ENCODE results near the gene HHLA2. TPM values are rescaled to one million over a fixed set of nuclear protein-coding genes. Genes with fewer than 3 reads are reported as not detected.

The HHLA2 gene
- total RNA-seq, 1 donor: not detected

DNA sequence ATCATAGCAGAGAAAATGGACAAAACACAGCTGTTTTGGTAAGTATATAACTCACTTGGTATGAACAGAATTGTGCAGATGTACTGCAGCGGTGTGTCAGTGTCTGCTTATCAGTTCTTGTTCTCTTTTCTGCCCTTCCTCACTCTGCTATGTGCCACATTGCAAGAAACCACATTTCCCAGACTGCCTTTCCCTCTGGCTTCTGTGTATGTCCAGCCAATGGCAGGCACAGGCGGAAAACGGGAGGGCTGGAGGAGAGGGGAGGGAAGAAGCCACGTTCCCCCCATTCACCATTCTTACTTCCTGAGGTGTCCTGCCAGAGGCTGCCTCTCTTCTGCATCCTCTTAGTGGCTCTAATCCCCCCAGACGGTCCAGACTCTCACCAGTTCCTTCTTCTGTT lies 15.4 kb downstream of the HHLA2 start:
- TF ChIP-seq, protein P1, sequence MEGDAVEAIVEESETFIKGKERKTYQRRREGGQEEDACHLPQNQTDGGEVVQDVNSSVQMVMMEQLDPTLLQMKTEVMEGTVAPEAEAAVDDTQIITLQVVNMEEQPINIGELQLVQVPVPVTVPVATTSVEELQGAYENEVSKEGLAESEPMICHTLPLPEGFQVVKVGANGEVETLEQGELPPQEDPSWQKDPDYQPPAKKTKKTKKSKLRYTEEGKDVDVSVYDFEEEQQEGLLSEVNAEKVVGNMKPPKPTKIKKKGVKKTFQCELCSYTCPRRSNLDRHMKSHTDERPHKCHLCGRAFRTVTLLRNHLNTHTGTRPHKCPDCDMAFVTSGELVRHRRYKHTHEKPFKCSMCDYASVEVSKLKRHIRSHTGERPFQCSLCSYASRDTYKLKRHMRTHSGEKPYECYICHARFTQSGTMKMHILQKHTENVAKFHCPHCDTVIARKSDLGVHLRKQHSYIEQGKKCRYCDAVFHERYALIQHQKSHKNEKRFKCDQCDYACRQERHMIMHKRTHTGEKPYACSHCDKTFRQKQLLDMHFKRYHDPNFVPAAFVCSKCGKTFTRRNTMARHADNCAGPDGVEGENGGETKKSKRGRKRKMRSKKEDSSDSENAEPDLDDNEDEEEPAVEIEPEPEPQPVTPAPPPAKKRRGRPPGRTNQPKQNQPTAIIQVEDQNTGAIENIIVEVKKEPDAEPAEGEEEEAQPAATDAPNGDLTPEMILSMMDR (IDR thresholded peaks at IDR 0.05; ENCODE audit: insufficient read depth, low read length): no peak
- no peak overlapping the region for H3K4me3 ChIP-seq (ENCODE audit: low read depth, low read length)
- no peak for DNase-seq (ENCODE audit: low read depth)

DNA sequence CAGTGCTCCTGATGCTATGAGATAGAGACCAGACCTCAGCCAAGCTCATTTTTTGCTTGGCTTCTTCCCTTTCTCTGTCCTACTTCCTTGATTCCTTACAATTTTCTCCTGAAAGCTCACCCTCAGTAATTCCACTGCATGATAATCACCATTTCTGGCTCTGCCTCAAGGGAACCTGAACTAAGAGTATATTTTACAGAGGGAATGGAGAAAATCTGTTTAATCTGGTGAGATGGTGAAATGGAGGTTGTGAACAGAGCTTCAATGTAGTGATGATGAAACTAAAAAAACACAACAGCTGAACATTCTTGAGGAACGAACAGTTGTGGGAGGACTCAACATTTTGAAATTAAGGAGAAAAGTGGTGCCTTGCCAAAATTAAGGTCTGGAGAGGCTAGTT lies 16.3 kb downstream of the HHLA2 start:
- DNase-seq (ENCODE audit: low read depth): peak; percentile 45
- H3K4me3 ChIP-seq (ENCODE audit: low read depth, low read length): no peak overlapping the region
- TF ChIP-seq, protein P1 (IDR thresholded peaks at IDR 0.05; ENCODE audit: insufficient read depth, low read length): no peak

DNA sequence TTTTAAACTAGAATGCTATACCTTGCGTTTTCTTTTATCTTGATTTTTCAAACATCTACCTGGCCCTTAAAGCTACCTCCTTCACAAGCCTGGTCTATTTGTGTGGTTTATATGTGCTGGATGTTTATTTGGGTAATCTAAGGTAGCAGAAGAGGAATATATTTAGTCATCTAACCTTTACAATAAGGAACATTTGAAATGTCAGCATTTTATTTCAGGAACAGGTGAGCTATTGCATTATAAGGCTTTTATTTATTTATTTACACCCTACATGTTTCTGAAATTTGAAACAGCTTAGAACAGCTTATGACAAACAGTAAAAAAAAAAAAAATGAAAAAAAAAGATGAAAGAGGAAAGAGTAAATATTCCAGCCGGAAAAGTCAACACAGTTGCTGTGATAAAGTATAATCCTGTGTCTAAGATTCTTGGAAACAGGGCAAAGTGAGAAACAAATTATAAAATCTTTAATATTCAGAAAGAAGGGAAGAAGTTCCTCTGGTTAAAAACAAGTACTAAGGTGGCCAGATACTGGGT lies 19.5 kb downstream of the HHLA2 start:
- no peak overlapping the region for H3K4me3 ChIP-seq (ENCODE audit: low read depth, low read length)
- TF ChIP-seq, protein P1 (IDR thresholded peaks at IDR 0.05; ENCODE audit: insufficient read depth, low read length): no peak
- no peak for DNase-seq (ENCODE audit: low read depth)

DNA sequence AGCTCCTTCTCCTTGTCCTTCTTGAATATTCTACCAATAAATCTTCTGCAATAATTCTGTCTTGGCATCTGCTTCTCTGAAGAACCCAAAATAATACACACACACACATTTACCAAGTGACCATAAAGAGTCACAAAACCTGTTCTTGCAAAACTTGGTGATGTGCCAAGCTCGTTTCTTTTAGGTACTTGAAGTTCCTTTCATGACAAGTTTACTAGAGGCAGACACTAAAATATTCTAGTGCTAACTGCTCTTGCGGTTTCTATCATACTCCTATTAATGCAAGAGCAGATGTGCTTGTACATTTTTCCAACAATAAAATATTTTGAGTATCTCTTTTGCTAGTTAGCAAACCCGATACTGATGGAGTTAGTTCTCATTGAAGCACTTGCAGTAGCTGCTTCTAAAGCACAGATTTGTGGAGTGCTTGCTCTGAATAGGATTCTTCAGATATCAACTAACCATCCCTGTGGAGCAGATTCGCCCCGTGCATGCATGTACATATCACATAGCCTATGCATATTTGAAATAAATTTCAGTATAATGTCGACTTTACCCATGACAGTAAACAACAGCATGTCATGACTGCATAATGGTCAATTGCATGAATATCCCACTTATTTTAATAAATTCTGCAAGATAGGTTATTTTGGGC lies 23.2 kb downstream of the HHLA2 start:
- H3K4me3 ChIP-seq (ENCODE audit: low read depth, low read length): no peak overlapping the region
- TF ChIP-seq, protein P1 (IDR thresholded peaks at IDR 0.05; ENCODE audit: insufficient read depth, low read length): no peak
- DNase-seq (ENCODE audit: low read depth): no peak

DNA sequence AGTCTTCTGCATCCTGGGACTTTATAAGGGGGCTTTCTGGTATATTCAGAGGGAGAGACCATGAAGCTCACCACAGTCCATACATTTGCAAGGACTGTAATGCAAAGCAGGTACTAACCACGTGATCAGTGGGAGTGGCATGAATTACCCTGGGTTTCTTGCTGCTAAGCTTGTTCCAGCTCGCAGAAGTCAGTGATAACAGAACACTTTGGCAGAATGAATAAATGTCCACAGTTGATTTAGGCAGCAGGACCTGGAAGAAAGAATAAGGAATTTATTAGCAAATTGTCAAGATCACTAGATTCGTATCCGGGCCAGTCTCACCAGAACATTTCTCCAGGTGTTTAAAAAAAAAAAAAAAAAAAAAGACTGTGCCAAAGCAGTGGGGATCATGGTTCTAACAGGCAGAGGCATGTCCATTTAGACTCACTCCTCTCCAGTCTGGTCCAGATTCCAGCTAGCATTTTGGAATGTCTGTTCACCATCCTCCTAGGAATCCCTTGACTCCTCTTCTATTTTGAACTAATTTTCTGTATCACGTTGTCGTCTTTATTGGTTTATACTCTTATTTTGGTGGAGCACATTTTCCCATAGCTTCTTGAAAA lies 24.5 kb downstream of the HHLA2 start:
- no peak overlapping the region for H3K4me3 ChIP-seq (ENCODE audit: low read depth, low read length)
- TF ChIP-seq, protein P1 (IDR thresholded peaks at IDR 0.05; ENCODE audit: insufficient read depth, low read length): no peak
- no peak for DNase-seq (ENCODE audit: low read depth)

DNA sequence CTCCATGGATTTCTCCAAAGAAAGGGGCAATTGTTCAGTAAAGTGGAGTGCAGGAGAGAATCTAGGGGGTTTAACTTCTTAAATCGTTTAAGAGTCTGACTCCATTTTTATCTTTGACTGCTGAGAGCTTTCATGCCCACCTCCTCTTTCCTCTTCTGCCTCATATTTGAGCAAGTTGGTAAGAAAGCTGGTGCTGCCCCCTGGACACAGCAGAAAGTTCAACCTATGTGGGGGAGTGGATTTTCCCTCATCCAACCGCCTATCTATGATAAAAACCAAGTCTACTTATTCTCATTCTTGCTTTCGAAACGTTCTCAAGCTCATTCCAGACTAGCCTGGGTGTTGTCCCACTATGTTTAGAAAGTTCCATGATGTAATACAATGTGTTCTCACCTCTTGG lies 26.0 kb downstream of the HHLA2 start:
- TF ChIP-seq, protein P1 (IDR thresholded peaks at IDR 0.05; ENCODE audit: insufficient read depth, low read length): no peak
- no peak overlapping the region for H3K4me3 ChIP-seq (ENCODE audit: low read depth, low read length)
- no peak for DNase-seq (ENCODE audit: low read depth)

Measured in fibroblast of the aortic adventitia (primary cell).